AG04449 (cell line): Measurements from ENCODE around the gene CHCHD1.

Experiments used
- CTCF ChIA-PET: fragments of 350-600 bp; formaldehyde crosslinking; extraction: SDS; loops from one replicate; lab custom pipeline; 2021; ENCODE audit warnings: antibody characterized with exemption; lab: Yijun Ruan, JAX
- POLR2A ChIA-PET: fragments of 400-600, 350-600 bp; formaldehyde crosslinking; extraction: SDS; loops from one replicate; lab custom pipeline; 2020; ENCODE audit warnings: antibody characterized with exemption, inconsistent platforms; lab: Yijun Ruan, JAX
- DNase-seq: peaks from one replicate; pipeline ENCODE4 v3.0.0-alpha.2; 2010; ENCODE audit warnings: low read depth, low spot score
- H3K4me3 ChIP-seq: 2 replicates; pipeline ENCODE4 v1.5.1; 2011; ENCODE audit warnings: low read depth, mild to moderate bottlenecking, control low read depth, low read length
- TF ChIP-seq, protein P1 (sequence below): IDR thresholded peaks from one replicate; pipeline ENCODE4 v1.5.1; 2011; ENCODE audit warnings: mild to moderate bottlenecking, moderate library complexity, low read length, control low read depth, inconsistent platforms; ENCODE audit not compliant: insufficient read depth; ENCODE audit errors: missing control alignments

The CHCHD1 gene

GRCh38 chr10:73806176-73806950 lies 24.5 kb downstream of the CHCHD1 start:
- CTCF ChIA-PET = interaction anchor here (0.7 to 1.3 kb wide), 4 partner anchors 9 to 74 kb away, joined by 3 to 4 read pairs (median 3); no protein-coding TSS in a partner anchor
- TF ChIP-seq, protein P1, sequence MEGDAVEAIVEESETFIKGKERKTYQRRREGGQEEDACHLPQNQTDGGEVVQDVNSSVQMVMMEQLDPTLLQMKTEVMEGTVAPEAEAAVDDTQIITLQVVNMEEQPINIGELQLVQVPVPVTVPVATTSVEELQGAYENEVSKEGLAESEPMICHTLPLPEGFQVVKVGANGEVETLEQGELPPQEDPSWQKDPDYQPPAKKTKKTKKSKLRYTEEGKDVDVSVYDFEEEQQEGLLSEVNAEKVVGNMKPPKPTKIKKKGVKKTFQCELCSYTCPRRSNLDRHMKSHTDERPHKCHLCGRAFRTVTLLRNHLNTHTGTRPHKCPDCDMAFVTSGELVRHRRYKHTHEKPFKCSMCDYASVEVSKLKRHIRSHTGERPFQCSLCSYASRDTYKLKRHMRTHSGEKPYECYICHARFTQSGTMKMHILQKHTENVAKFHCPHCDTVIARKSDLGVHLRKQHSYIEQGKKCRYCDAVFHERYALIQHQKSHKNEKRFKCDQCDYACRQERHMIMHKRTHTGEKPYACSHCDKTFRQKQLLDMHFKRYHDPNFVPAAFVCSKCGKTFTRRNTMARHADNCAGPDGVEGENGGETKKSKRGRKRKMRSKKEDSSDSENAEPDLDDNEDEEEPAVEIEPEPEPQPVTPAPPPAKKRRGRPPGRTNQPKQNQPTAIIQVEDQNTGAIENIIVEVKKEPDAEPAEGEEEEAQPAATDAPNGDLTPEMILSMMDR = no peak
- POLR2A ChIA-PET = no interaction called here
- H3K4me3 ChIP-seq = no peak overlapping the region
- no peak for DNase-seq

GRCh38 chr10:73807471-73807870 lies 25.6 kb downstream of the CHCHD1 start:
- DNase-seq = no peak
- no peak overlapping the region for H3K4me3 ChIP-seq
- TF ChIP-seq, protein P1 = no peak
- CTCF ChIA-PET = interaction anchor here (0.7 to 1.3 kb wide), 2 partner anchors 13 to 72 kb away, joined by 3 read pairs; no protein-coding TSS in a partner anchor
- POLR2A ChIA-PET = no interaction called here

GRCh38 chr10:73808021-73808815 lies 26.4 kb downstream of the CHCHD1 start:
- TF ChIP-seq, protein P1 = no peak
- H3K4me3 ChIP-seq = no peak overlapping the region
- CTCF ChIA-PET = interaction anchor here (0.6 to 1.2 kb wide), 3 partner anchors 41 to 297 kb away, joined by 4 read pairs; no protein-coding TSS in a partner anchor
- no peak for DNase-seq
- POLR2A ChIA-PET = no interaction called here

DNA sequence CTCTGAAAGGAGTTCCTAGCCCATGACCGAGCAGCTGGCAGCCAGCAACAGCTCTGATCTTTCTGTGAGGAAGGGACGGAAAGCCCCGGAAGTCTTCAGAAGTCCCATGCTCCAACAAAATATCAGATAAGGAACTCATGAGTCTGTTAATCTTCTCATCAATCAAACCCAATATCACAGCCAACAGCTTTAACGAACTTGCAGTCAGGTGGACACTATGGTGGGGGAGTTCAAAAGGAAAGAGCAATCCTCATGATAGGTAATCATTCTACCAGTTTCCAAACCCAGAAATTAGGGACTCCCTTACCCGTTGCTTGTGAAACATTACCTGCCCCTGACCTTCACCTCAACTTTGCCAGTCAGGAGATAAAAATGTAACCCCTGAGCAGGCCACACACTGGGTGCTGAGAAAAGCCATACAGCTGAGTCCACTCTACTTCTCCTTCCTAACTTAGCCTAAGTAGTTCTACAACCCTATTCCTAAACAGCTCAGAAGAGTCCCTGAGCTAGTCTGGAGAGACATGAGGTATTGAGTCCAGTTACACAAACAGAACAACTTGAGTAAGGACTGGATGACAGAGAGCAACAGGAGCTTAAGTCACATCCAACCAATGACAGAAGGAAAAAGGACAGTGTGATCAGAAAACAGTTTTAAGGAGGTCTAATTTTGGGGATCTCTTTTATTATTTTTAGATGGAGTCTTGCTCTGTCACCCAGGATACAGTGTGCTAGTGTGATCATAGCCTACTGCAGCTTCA lies 27.4 kb downstream of the CHCHD1 start:
- ChIA-PET CTCF (interaction anchor here (0.6 to 1.7 kb wide), 5 partner anchors 40 to 296 kb away, joined by 4 to 5 read pairs (median 4); no protein-coding TSS in a partner anchor), POLR2A (no interaction called here)
- DNase-seq = no peak
- TF ChIP-seq, protein P1 = no peak
- no peak overlapping the region for H3K4me3 ChIP-seq

GRCh38 chr10:73810358-73810734 lies 28.5 kb downstream of the CHCHD1 start:
- no peak for DNase-seq
- CTCF ChIA-PET = interaction anchor here (0.8 to 1.7 kb wide), 4 partner anchors 24 to 62 kb away, joined by 3 to 4 read pairs (median 4); no protein-coding TSS in a partner anchor
- H3K4me3 ChIP-seq = peak overlapping the region; percentile 75
- POLR2A ChIA-PET = interaction anchor here (0.7 to 1.2 kb wide), 2 partner anchors 25 to 45 kb away, joined by 4 to 6 read pairs; partner anchors contain the start of gene ZSWIM8
- TF ChIP-seq, protein P1 = no peak
